CD14-positive monocyte (primary cell): ENCODE results near the gene SNPH. TPM values are rescaled to one million over a fixed set of nuclear protein-coding genes. Genes with fewer than 3 reads are reported as not detected.

Experiments
- DNase-seq, 3 donors: peaks; one replicate each; pipeline ENCODE4 v3.0.0-alpha.2; 2011 to 2022
- H2AFZ ChIP-seq: 2 replicates; pipeline ENCODE4 v1.6.0; 2012; ENCODE audit warnings: mild to moderate bottlenecking, low read depth, low read length, inconsistent platforms; ENCODE audit not compliant: insufficient read depth, poor library complexity, severe bottlenecking
- H3K27ac ChIP-seq, 2 donors: 1 replicate in 1 of 2; 2 replicates in 1 of 2; pipeline ENCODE4 v1.5.1; 2012 to 2013; ENCODE audit warnings: low read length in 2 of 2, control low read depth in 1 of 2, inconsistent platforms in 1 of 2, low read depth in 1 of 2, mild to moderate bottlenecking in 1 of 2
- H3K27me3 ChIP-seq, 2 donors: one replicate each; pipeline versions ENCODE4 v1.6.0 to v1.6.1; 2011 to 2013; ENCODE audit warnings: low read length in 2 of 2; ENCODE audit not compliant: control insufficient read depth in 2 of 2, insufficient read depth in 2 of 2
- H3K36me3 ChIP-seq, 2 donors: replicated peaks in 1 of 2; 1 replicate in 1 of 2; 2 replicates in 1 of 2; pipeline versions ENCODE4 v1.5.1 to v1.6.1; 2012 to 2013; ENCODE audit warnings: low read length in 2 of 2, control low read depth in 1 of 2, inconsistent platforms in 1 of 2, mild to moderate bottlenecking in 1 of 2; ENCODE audit not compliant: insufficient read depth in 2 of 2, control insufficient read depth in 1 of 2
- H3K4me1 ChIP-seq, 2 donors: 1 replicate in 1 of 2; 2 replicates in 1 of 2; pipeline versions ENCODE4 v1.5.1 to v1.6.1; 2012 to 2013; ENCODE audit warnings: low read length in 2 of 2, control low read depth in 1 of 2, inconsistent platforms in 1 of 2, mild to moderate bottlenecking in 1 of 2, moderate library complexity in 1 of 2; ENCODE audit not compliant: insufficient read depth in 2 of 2, control insufficient read depth in 1 of 2
- H3K4me2 ChIP-seq: replicated peaks from 2 replicates; pipeline ENCODE3; 2012; ENCODE audit warnings: low read length, moderate library complexity, mild to moderate bottlenecking; ENCODE audit not compliant: poor library complexity, severe bottlenecking; ENCODE audit errors: extremely low read depth
- H3K4me3 ChIP-seq, 3 experiments: fragments of 200-600 bp in 1 of 3; sonication (generic) in 1 of 3; replicated peaks in 1 of 3; 1 replicate in 2 of 3; 2 replicates in 1 of 3; pipeline ENCODE4 v1.5.1; 2011 to 2013; ENCODE audit warnings: low read length in 3 of 3, mild to moderate bottlenecking in 3 of 3, control low read depth in 2 of 3, low read depth in 2 of 3, inconsistent platforms in 1 of 3, moderate library complexity in 1 of 3
- H3K79me2 ChIP-seq: 2 replicates; pipeline ENCODE4 v1.6.0; 2012; ENCODE audit warnings: mild to moderate bottlenecking, control low read depth, inconsistent platforms, low read length, moderate library complexity; ENCODE audit not compliant: insufficient read depth
- H3K9ac ChIP-seq: 2 replicates; pipeline ENCODE4 v1.6.0; 2017; ENCODE audit warnings: low read length, mild to moderate bottlenecking; ENCODE audit not compliant: insufficient read depth, poor library complexity, severe bottlenecking
- H3K9me3 ChIP-seq, 2 donors: replicated peaks in 1 of 2; 1 replicate in 1 of 2; 2 replicates in 1 of 2; pipeline versions ENCODE4 v1.5.1 to v1.6.1; 2012 to 2013; ENCODE audit warnings: low read length in 2 of 2, control low read depth in 1 of 2; ENCODE audit not compliant: control insufficient read depth in 1 of 2, insufficient read depth in 1 of 2
- H4K20me1 ChIP-seq: 2 replicates; pipeline ENCODE4 v1.6.0; 2012; ENCODE audit warnings: mild to moderate bottlenecking, low read length, control low read depth, moderate library complexity; ENCODE audit not compliant: insufficient read depth
- H3K27ac Mint-ChIP-seq, 7 donors: one replicate each; pipeline ENCODE4 v1.8.0; 2020; ENCODE audit warnings: mild to moderate bottlenecking in 7 of 7, mixed read lengths in 7 of 7, moderate library complexity in 6 of 7, inconsistent platforms in 2 of 7
- H3K27me3 Mint-ChIP-seq, 3 donors: one replicate each; pipeline ENCODE4 v1.8.0; 2021 to 2022; ENCODE audit warnings: low read depth in 3 of 3, mild to moderate bottlenecking in 3 of 3, mixed read lengths in 3 of 3, moderate library complexity in 3 of 3, inconsistent platforms in 1 of 3
- H3K36me3 Mint-ChIP-seq, 2 donors: one replicate each; pipeline ENCODE4 v1.8.0; 2020; ENCODE audit warnings: mixed read lengths in 2 of 2, inconsistent platforms in 1 of 2, mild to moderate bottlenecking in 1 of 2
- H3K4me1 Mint-ChIP-seq: one replicate; pipeline ENCODE4 v1.8.0; 2020; ENCODE audit warnings: mild to moderate bottlenecking, mixed read lengths
- H3K4me3 Mint-ChIP-seq, 2 donors: one replicate each; pipeline ENCODE4 v1.8.0; 2020; ENCODE audit warnings: mild to moderate bottlenecking in 2 of 2, mixed read lengths in 2 of 2, moderate library complexity in 1 of 2
- H3K9me3 Mint-ChIP-seq, 7 donors: one replicate each; pipeline ENCODE4 v1.8.0; 2020 to 2022; ENCODE audit warnings: mixed read lengths in 7 of 7, mild to moderate bottlenecking in 6 of 7, moderate library complexity in 6 of 7, inconsistent platforms in 2 of 7
- CTCF ChIP-seq: fragments of 200-600 bp; IDR thresholded peaks from one replicate; pipeline ENCODE4 v1.8.0; 2022; ENCODE audit warnings: antibody characterized with exemption, mild to moderate bottlenecking
- WGBS: methylation state at CpG from one replicate; pipeline ENCODE4 v1.1.5; 2013; ENCODE audit warnings: missing lambda C conversion rate; ENCODE audit not compliant: insufficient coverage; 5-methylcytosine and 5-hydroxymethylcytosine counted together
- intact Hi-C, 2 donors: fragments of 100-400 bp; cut with micrococcal nuclease; formaldehyde crosslinking; loops; one replicate each; pipeline versions ENCODE4 v1.15.0 to v1.15.1; 2023
- polyA plus RNA-seq, 3 donors: library from polyadenylated mRNA; depleted of rRNA in 1 of 3; unstranded in 2 of 3; stranded (reverse) in 1 of 3; fragments of 300-500 nt in 2 of 3; fragments of >200 nt in 1 of 3; fragmentation: Illumina TruSeq in 2 of 3; gene quantifications; 1 replicate in 2 of 3; 2 replicates in 1 of 3; pipeline ENCODE4 v1.2.3, GENCODE V29; 2012 to 2021

SNPH gene
- polyA plus RNA-seq, 3 donors = 0.07 to 0.10 TPM; not detected in 1

DNA sequence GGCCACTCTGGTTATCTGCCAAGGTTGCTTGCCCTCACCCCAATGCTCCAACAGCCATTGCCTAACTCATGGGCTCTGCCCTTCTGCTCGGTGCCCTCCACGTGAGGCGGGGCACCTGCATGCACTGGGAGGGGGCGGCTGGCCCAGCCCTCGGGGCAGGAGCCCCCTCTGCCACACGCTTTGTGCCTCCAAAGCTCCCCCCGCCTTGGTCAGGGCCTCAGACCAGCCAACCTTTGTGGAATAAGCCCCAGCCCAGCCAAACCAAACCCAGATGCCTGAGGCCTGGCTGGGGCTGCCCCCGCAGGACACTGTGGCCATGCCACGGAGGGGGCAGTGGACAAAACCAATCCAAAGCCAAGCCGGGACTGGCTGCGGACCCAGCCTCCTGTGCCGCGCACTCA, 41.5 kb downstream of the SNPH start:
- Histone ChIP-seq H3K27ac (no peak overlapping the region), H3K27me3 (no peaks in the 10 kb centered on the region), H3K4me1 (no peaks in the 10 kb centered on the region), H3K79me2 (no peaks in the 10 kb centered on the region), H4K20me1 (no peaks in the 10 kb centered on the region), H2AFZ (no peak overlapping the region), H3K4me3 (no peak overlapping the region), H3K9ac (no peak overlapping the region), H3K9me3 (no peaks in the 10 kb centered on the region), H3K36me3 (no peaks in the 10 kb centered on the region), H3K4me2 (no peak overlapping the region)
- intact Hi-C loops = no loop called here
- 90% methylated on average over 6 of the region's 13 CpGs for WGBS
- H3K4me1 Mint-ChIP-seq = no peaks in the 10 kb centered on the region
- H3K4me3 Mint-ChIP-seq = no peak overlapping the region
- H3K9me3 Mint-ChIP-seq = no peaks in the 10 kb centered on the region
- no peak for TF ChIP-seq CTCF
- H3K27ac Mint-ChIP-seq = peak overlapping the region in 1 of 7 donors; percentile 37
- DNase-seq = no peak
- H3K27me3 Mint-ChIP-seq = peaks cover 0 to 3% (median 3%) of the 10 kb centered on the region in 3 donors
- no peaks in the 10 kb centered on the region for H3K36me3 Mint-ChIP-seq

DNA sequence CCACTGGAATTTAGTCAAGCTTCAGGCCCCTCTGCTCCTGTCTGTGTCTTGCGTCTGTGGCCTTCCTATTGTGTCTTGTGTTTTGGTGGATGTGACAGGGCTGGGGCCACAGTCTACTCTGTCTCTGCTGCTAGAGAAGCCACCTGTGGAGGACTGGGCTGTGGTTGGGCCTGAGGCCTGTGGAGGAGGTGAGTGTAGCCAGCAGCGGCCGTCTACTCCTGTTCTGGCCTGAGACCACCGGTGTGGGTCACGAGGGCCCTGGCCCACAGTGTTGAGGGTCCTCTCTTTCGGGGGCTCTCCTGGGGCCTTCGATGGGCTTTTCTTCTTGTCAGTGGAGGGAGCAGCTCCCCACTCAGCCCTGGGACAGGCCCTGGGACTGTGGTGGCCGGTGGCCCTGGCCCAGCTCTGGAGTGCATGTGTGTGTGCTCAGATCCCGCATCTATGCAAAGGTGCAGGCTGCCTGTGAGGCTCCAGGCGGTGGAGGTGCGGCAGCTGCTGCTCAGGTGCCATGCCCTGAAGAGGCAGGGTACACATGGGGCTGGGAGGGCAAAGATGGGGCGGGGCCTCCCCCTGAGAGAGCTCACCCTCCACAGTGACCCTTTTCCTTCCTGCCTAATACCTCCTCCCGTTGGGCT, 42.1 kb downstream of the SNPH start:
- Histone ChIP-seq H3K27me3 (no peaks in the 10 kb centered on the region), H3K9me3 (no peaks in the 10 kb centered on the region), H3K36me3 (no peaks in the 10 kb centered on the region), H3K4me2 (no peak overlapping the region), H4K20me1 (no peaks in the 10 kb centered on the region), H3K4me3 (no peak overlapping the region), H3K4me1 (peaks cover under 1 to 1% of the 10 kb centered on the region in 2 donors), H2AFZ (no peak overlapping the region), H3K79me2 (no peaks in the 10 kb centered on the region), H3K27ac (no peak overlapping the region), H3K9ac (no peak overlapping the region)
- no peak for DNase-seq
- Mint-ChIP-seq H3K4me3 (no peak overlapping the region), H3K36me3 (no peaks in the 10 kb centered on the region), H3K4me1 (no peaks in the 10 kb centered on the region), H3K27me3 (peaks cover 0 to 3% (median 2%) of the 10 kb centered on the region in 3 donors), H3K9me3 (no peaks in the 10 kb centered on the region), H3K27ac (no peak overlapping the region)
- no peak for TF ChIP-seq CTCF
- 93% methylated on average over 11 of the region's 13 CpGs for WGBS
- intact Hi-C loops = no loop called here
